Cardiac fibroblast (primary cell): ENCODE data around the gene FER.
"Not testable (repeated sequence)": the region's sequence is repeated elsewhere in the genome, so short reads cannot be mapped to it uniquely, and the experiment has no call there.

Experiments used
- DNase-seq, 2 donors: peaks; one replicate each; pipeline versions ENCODE4 v3.0.0 to v3.0.0-alpha.2; 2010; ENCODE audit warnings: low read depth in 2 of 2
- H3K4me3 ChIP-seq, 2 donors: replicated peaks in 1 of 2; 1 replicate in 1 of 2; 2 replicates in 1 of 2; pipeline ENCODE4 v1.5.1; 2011; ENCODE audit warnings: low read depth in 2 of 2, low read length in 2 of 2, mild to moderate bottlenecking in 2 of 2, moderate library complexity in 1 of 2
- TF ChIP-seq, protein P1 (sequence below): IDR thresholded peaks from one replicate; pipeline ENCODE4 v1.5.1; 2011; ENCODE audit warnings: low read depth, mild to moderate bottlenecking, low read length, inconsistent platforms

FER gene

GRCh38 chr5:108878756-108879155 is 131.1 kb downstream of the FER start:
- TF ChIP-seq, protein P1, sequence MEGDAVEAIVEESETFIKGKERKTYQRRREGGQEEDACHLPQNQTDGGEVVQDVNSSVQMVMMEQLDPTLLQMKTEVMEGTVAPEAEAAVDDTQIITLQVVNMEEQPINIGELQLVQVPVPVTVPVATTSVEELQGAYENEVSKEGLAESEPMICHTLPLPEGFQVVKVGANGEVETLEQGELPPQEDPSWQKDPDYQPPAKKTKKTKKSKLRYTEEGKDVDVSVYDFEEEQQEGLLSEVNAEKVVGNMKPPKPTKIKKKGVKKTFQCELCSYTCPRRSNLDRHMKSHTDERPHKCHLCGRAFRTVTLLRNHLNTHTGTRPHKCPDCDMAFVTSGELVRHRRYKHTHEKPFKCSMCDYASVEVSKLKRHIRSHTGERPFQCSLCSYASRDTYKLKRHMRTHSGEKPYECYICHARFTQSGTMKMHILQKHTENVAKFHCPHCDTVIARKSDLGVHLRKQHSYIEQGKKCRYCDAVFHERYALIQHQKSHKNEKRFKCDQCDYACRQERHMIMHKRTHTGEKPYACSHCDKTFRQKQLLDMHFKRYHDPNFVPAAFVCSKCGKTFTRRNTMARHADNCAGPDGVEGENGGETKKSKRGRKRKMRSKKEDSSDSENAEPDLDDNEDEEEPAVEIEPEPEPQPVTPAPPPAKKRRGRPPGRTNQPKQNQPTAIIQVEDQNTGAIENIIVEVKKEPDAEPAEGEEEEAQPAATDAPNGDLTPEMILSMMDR: no peak

DNA sequence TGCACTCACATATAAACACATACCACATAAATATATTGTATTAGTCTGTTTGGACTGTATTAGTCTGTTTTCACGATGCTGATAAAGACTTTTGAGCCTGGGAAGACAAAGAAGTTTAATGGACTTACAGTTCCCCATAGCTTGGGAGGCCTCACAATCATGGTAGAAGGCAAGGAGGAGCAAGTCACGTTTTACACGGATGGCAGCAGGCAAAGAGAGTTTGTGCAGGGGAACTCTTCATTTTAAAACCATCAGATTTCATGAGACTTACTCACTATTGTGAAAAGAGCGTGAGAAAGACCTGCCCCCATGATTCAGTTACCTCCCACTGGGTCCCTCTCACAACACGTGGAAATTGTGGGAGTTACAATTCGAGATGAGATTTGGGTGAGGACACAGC is 133.4 kb downstream of the FER start:
- no peak overlapping the region for H3K4me3 ChIP-seq
- TF ChIP-seq, protein P1: no peak
- DNase-seq: no peak

More at GRCh38 chr5:108878756-108879155, 131.1 kb downstream of the FER start:
- DNase-seq: no peak
- no peak overlapping the region for H3K4me3 ChIP-seq

DNA sequence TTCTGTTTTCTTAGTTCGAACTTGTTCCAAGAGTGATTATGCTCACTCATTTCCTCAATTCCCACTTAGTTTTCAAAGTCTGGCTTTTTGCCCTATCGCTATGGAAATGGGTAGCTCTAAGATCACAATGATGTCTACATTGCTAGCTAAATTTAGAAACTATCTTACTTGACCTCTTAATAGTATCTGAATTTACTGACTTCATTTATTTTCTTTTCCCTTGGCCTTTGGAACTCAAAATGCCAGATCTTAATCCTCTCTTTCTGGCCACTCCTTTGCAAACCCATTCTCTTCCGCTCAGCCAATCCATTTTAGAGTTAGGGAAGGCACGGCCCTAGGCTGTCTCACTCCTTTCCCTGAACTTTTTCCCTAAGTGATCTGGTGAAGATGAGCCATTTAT is 137.0 kb downstream of the FER start:
- H3K4me3 ChIP-seq: no peak overlapping the region
- TF ChIP-seq, protein P1: no peak
- DNase-seq: peak; percentile 65 to 89

- no peak for DNase-seq
- TF ChIP-seq, protein P1: no peak
- H3K4me3 ChIP-seq: no peak overlapping the region
Observed at GRCh38 chr5:108898257-108898656, 150.6 kb downstream of the FER start.

GRCh38 chr5:108898707-108899106 is 151.0 kb downstream of the FER start:
- TF ChIP-seq, protein P1: no peak
- peak in 1 of 2 donors; percentile 8 for DNase-seq
- no peak overlapping the region for H3K4me3 ChIP-seq

- H3K4me3 ChIP-seq: not testable (repeated sequence)
- DNase-seq: peak; percentile 16 to 20
Observed at GRCh38 chr5:108899244-108899643, 151.5 kb downstream of the FER start.

DNA sequence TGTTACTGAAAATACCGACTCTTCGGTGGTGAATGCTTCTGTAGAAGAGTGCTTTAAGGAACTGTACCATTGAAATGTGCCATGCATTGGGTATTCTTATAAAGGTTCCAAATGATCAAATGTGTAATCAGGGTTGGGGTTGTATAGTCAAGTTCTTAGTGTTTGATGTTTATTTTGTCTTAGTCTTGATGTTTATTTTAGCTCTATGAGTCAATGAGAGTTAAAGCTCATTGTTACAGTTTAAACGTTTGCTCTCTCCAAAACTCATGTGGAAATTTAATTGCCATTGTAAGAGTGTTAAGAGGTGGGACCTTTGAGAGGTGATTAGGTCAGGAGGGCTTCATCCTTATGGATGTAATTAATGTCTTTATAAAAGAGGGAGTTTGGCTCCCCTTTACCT is 153.0 kb downstream of the FER start:
- peak in 1 of 2 donors; percentile 27 for DNase-seq
- TF ChIP-seq, protein P1: no peak
- no peak overlapping the region for H3K4me3 ChIP-seq

DNA sequence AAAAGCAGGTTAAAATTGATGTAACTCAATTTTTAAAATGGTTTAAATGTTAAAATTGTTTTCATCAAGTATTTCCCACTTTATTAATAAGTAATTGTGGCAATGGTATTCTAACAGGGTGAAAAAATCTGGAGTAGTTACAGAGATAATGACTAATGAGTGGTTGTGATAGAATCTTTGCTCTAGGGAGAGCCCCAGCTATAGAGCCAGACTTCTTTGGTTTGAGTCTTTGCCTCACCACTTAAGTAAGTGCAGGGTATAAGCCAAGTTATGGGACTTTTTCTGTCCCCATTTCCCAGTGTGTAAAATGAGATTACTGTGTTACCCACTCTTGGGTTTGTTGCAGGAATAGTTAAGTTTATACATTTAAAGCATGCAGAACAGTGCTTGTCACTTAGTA is 158.1 kb downstream of the FER start:
- TF ChIP-seq, protein P1: no peak
- no peak overlapping the region for H3K4me3 ChIP-seq
- DNase-seq: peak in 1 of 2 donors; percentile 16
